Measurements from ENCODE around the gene NFIL3. TPM values are rescaled to one million over a fixed set of nuclear protein-coding genes. Genes with fewer than 3 reads are reported as not detected.

The NFIL3 gene
- total and polyA plus RNA-seq, 2 of the 8 experiments (the other 6 are each of a cell fraction or from before 2014, with no cell fraction given), result 3.4 to 13.5 TPM

GRCh38 chr9:91374939-91375338 is 48.7 kb downstream of the NFIL3 start:
- POLR2A ChIA-PET (ENCODE audit: partially characterized antibody), result no interaction called here
- CTCF ChIA-PET (ENCODE audit: partially characterized antibody), result no interaction called here
- Histone ChIP-seq H2BK12ac (ENCODE audit: low read depth, low read length) (no peak overlapping the region), H3K9ac (replicated peaks in 1 of 4; ENCODE audit: extremely low read depth in 1 of 4, low read depth in 3 of 4, low read length in 3 of 4) (no peak overlapping the region), H2AK5ac (ENCODE audit: low read depth, low read length) (no peak overlapping the region), H3K4me3 (ENCODE audit: extremely low read depth in 1 of 4, insufficient read depth in 2 of 4, low read depth in 3 of 4, low read length in 4 of 4) (no peak overlapping the region), H3K9me3 (ENCODE audit: insufficient read depth in 2 of 2, low read depth in 1 of 2, low read length in 1 of 2) (no peaks in the 10 kb centered on the region; a peak in 1 of 4 replicates), H3K18ac (ENCODE audit: extremely low read depth, low read length) (no peak overlapping the region), H3K27ac (ENCODE audit: low read depth, low read length) (no peak overlapping the region), H2BK120ac (replicated peaks; ENCODE audit: low read depth, low read length) (no peak overlapping the region), H3K14ac (ENCODE audit: insufficient read length) (no peak overlapping the region), H3K4me1 (replicated peaks in 1 of 4; ENCODE audit: control insufficient read depth in 3 of 4, insufficient read depth in 4 of 4, low read length in 3 of 4) (no peaks in the 10 kb centered on the region), H3K4me2 (ENCODE audit: insufficient read depth in 1 of 2, low read depth in 2 of 2, low read length in 2 of 2) (no peak overlapping the region), H4K5ac (ENCODE audit: insufficient read length, low read depth, low read length) (no peak overlapping the region), H4K20me1 (replicated peaks in 1 of 2; ENCODE audit: control insufficient read depth in 1 of 2, insufficient read depth in 2 of 2, low read length in 2 of 2) (no peaks in the 10 kb centered on the region), H3K23ac (ENCODE audit: insufficient read length) (no peak overlapping the region), H2BK15ac (ENCODE audit: low read length) (no peak overlapping the region), H4K91ac (replicated peaks; ENCODE audit: insufficient read length, low read length) (no peak overlapping the region), H2AFZ (ENCODE audit: low read length) (no peak overlapping the region), H3K23me2 (ENCODE audit: low read depth, low read length) (no peaks in the 10 kb centered on the region), H3K4ac (replicated peaks; ENCODE audit: insufficient read length, low read depth, low read length) (no peak overlapping the region), H4K8ac (ENCODE audit: extremely low read depth, insufficient read depth, low read length) (no peak overlapping the region), H3K56ac (replicated peaks; ENCODE audit: insufficient read length, low read depth, low read length) (no peak overlapping the region), H3K79me2 (ENCODE audit: control insufficient read depth in 1 of 2, insufficient read depth in 2 of 2, low read length in 2 of 2) (no peaks in the 10 kb centered on the region), H3K79me1 (ENCODE audit: low read depth, low read length) (no peaks in the 10 kb centered on the region), H3K27me3 (replicated peaks in 1 of 4; ENCODE audit: control insufficient read depth in 3 of 4, extremely low read depth in 1 of 4, insufficient read depth in 3 of 4, low read length in 3 of 4) (no peaks in the 10 kb centered on the region), H2BK20ac (ENCODE audit: low read length) (no peak overlapping the region), H2BK5ac (ENCODE audit: low read depth, low read length) (no peak overlapping the region), H3K36me3 (ENCODE audit: control insufficient read depth in 2 of 4, insufficient read depth in 4 of 4, low read length in 3 of 4) (no peaks in the 10 kb centered on the region)
- TF ChIP-seq BACH1 (IDR thresholded peaks at IDR 0.05; ENCODE audit: low read length), result no peak
- TF ChIP-seq SP4 (IDR thresholded peaks at IDR 0.05; ENCODE audit: low read length), result no peak
- no peak for TF ChIP-seq NANOG (IDR thresholded peaks at IDR 0.05; ENCODE audit: insufficient read depth, low read depth, low read length, poor library complexity, severe bottlenecking)
- TF ChIP-seq KDM4A (IDR thresholded peaks at IDR 0.05; ENCODE audit: low read depth, low read length, severe bottlenecking), result no peak
- DNase-seq (ENCODE audit: low read depth in 1 of 2, low spot score in 2 of 2) (no peak), FAIRE-seq (no peak)
- 94% methylated on average over 3 of the region's 3 CpGs; no CpG with 5 or more reads in 1 of the 2 experiments for WGBS, 2 experiments (ENCODE audit: extremely low coverage in 1 of 2, insufficient coverage in 1 of 2, insufficient read length in 1 of 2, insufficient replicate concordance in 2 of 2, low coverage in 1 of 2, low lambda C conversion rate in 2 of 2, missing lambda C conversion rate in 1 of 2)

Data from H1 (cell line).